Tibial artery (tissue), 4 donors: ENCODE results near the gene PROSER2.

Source experiments
- DNase-seq, 2 donors: peaks; one replicate each; pipeline ENCODE4 v3.0.0-alpha.2; 2019
- H3K27ac ChIP-seq, 2 donors: fragments of 200-600 bp; sonication (generic) in 1 of 2; 1 replicate in 1 of 2; 2 replicates in 1 of 2; pipeline ENCODE4 v1.5.1; 2018 to 2019; ENCODE audit warnings: mild to moderate bottlenecking in 1 of 2
- H3K27me3 ChIP-seq, 2 donors: fragments of 200-600 bp; sonication (generic) in 1 of 2; one replicate each; pipeline versions ENCODE4 v1.5.1 to v1.6.0; 2016 to 2019
- H3K36me3 ChIP-seq, 3 donors: fragments of 200-600 bp; sonication (generic) in 2 of 3; one replicate each; pipeline ENCODE4 v1.5.1; 2016 to 2019; ENCODE audit warnings: mild to moderate bottlenecking in 2 of 3
- H3K4me1 ChIP-seq, 4 donors: fragments of 200-600 bp; sonication (generic) in 2 of 4; 1 replicate in 3 of 4; 2 replicates in 1 of 4; pipeline ENCODE4 v1.5.1; 2016 to 2019
- H3K4me3 ChIP-seq, 2 donors: fragments of 200-600 bp; sonication (generic) in 1 of 2; 1 replicate in 1 of 2; 2 replicates in 1 of 2; pipeline ENCODE4 v1.5.1; 2018 to 2019; ENCODE audit warnings: mild to moderate bottlenecking in 2 of 2
- H3K9me3 ChIP-seq, 3 donors: fragments of 200-600 bp; sonication (generic) in 1 of 3; one replicate each; pipeline ENCODE4 v1.5.1; 2016 to 2019
- intact Hi-C: fragments of 100-400 bp; cut with DNase I; formaldehyde crosslinking; loops from one replicate; pipeline ENCODE4 v1.15.0; 2023; ENCODE audit warnings: low total_unique reads
- TF ChIP-seq, protein P1 (sequence below), 2 experiments: fragments of 200-600 bp in 1 of 2; fragments of 450-650 bp in 1 of 2; IDR thresholded peaks; one replicate each; pipeline ENCODE4 v1.5.1; 2017 to 2019; ENCODE audit warnings: antibody characterized with exemption in 2 of 2, mild to moderate bottlenecking in 1 of 2, moderate library complexity in 1 of 2

The PROSER2 gene

GRCh38 chr10:11797847-11798633, 25.1 kb upstream of the PROSER2 start:
- Histone ChIP-seq H3K9me3 (no peaks in the 10 kb centered on the region), H3K27ac (no peak overlapping the region), H3K27me3 (no peaks in the 10 kb centered on the region), H3K4me3 (no peak overlapping the region), H3K36me3 (no peaks in the 10 kb centered on the region), H3K4me1 (no peaks in the 10 kb centered on the region)
- DNase-seq: no peak
- TF ChIP-seq, protein P1, sequence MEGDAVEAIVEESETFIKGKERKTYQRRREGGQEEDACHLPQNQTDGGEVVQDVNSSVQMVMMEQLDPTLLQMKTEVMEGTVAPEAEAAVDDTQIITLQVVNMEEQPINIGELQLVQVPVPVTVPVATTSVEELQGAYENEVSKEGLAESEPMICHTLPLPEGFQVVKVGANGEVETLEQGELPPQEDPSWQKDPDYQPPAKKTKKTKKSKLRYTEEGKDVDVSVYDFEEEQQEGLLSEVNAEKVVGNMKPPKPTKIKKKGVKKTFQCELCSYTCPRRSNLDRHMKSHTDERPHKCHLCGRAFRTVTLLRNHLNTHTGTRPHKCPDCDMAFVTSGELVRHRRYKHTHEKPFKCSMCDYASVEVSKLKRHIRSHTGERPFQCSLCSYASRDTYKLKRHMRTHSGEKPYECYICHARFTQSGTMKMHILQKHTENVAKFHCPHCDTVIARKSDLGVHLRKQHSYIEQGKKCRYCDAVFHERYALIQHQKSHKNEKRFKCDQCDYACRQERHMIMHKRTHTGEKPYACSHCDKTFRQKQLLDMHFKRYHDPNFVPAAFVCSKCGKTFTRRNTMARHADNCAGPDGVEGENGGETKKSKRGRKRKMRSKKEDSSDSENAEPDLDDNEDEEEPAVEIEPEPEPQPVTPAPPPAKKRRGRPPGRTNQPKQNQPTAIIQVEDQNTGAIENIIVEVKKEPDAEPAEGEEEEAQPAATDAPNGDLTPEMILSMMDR (IDR thresholded peaks at IDR 0.05): no peak
- intact Hi-C loops: no loop called here

DNA sequence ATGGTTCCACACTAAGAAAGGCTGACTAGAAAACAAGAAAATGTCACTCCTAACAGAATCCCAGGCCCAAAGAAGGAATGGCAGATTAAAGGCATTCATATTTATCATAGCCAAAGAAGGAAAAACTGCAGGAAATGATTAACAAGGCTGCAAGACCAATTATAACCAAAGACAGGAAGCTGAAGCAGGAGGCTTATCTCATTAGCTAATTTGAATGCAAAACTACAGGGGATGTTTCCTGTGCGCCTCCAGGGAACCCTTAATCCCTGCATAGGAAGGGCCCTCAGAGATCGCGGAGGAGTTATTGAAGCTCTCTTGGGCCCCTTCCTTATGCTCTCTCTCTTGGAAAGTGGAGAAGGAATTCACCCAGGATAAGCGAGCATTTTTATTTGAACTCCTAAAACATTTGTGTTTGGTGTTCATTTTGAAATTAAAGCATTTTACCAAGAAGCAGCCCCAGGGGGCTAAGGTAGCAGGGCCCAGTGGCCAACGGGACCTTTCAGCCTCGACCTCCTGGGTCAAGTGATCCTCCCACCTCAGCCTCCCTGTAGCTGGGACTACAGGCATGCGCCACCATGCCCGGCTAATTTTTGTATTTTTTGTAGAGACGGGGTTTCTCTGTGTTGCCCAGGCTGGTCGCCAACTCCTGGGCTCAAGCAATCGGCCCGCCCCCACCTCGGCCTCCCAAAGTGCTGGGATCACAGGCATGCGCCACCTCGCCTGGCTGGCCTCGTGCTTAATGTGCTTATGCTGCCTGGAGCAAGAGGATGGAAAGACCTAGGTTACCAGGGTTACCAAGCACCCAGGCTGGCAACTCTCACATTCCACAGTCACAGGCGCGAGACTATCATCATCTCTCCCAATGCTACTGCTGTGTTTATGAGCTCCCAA, 24.1 kb upstream of the PROSER2 start:
- no peaks in the 10 kb centered on the region for H3K9me3 ChIP-seq
- H3K27me3 ChIP-seq: no peaks in the 10 kb centered on the region
- no peaks in the 10 kb centered on the region for H3K4me1 ChIP-seq
- H3K36me3 ChIP-seq: no peaks in the 10 kb centered on the region
- intact Hi-C loops: no loop called here
- DNase-seq: no peak
- H3K4me3 ChIP-seq: no peak overlapping the region
- no peak overlapping the region for H3K27ac ChIP-seq
- TF ChIP-seq, protein P1 (IDR thresholded peaks at IDR 0.05): no peak

DNA sequence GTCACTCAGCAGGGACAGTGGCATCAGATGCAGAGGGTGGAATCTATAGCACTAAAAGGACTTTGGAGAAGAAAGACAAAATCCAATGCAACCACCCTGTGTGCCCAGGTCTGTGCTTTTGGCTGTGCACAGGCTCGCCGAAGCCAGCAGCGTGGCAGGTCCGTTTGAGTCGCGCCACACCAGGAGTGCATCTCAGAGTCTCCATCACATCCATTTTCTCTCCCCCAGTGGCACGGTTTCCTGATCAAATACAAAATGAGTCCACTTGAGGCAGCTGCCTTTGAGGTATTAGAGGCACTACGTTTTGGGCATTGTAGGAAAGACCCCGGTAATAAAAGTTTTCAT, 23.4 kb upstream of the PROSER2 start:
- TF ChIP-seq, protein P1 (IDR thresholded peaks at IDR 0.05): no peak
- no peaks in the 10 kb centered on the region for H3K9me3 ChIP-seq
- H3K4me3 ChIP-seq: no peak overlapping the region
- no peak overlapping the region for H3K27ac ChIP-seq
- H3K36me3 ChIP-seq: no peaks in the 10 kb centered on the region
- intact Hi-C loops: no loop called here
- DNase-seq: no peak
- no peaks in the 10 kb centered on the region for H3K4me1 ChIP-seq
- no peaks in the 10 kb centered on the region for H3K27me3 ChIP-seq

DNA sequence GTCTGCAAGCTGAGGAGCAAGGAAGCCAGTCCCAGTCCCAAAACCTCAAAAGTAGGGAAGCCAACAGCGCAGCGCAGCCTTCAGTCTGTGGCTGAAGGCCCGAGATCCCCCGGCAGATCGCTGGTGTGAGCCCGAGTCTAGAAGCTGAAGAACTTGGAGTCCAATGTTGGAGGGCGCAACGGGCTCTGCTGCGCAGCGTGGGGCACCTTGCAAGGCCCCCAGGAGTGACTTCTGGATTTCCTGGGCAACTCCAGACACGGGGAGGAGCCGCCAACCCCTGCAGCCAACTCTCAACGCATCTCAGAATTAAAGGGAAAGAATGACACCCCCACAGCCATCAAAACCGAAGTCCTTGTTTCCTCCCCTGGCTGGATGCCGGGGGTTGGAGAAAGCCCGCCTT, 18.8 kb upstream of the PROSER2 start:
- no peak for DNase-seq
- Histone ChIP-seq H3K4me3 (no peak overlapping the region), H3K27ac (no peak overlapping the region), H3K4me1 (no peaks in the 10 kb centered on the region), H3K9me3 (no peaks in the 10 kb centered on the region), H3K27me3 (peaks cover 0 to 2% of the 10 kb centered on the region in 2 donors), H3K36me3 (no peaks in the 10 kb centered on the region)
- TF ChIP-seq, protein P1 (IDR thresholded peaks at IDR 0.05): no peak
- intact Hi-C loops: no loop called here

DNA sequence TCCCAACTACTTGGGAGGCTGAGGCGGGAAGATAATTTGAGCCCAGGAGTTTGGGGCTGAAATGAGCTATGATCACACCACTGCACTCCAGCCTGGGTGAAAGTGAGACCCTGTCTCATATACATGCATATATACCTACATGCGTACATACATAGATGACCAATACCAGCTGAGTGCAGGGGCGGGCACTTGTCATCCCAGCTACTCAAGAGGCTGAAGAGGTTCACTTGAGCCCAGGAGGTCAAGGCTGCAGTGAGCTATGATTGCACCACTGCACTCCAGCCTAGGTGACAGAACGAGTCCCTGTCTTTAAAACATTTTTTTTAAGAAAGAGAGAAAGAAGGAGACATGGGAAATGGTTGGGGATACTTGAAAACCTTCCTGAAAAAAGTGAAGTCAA, 17.4 kb upstream of the PROSER2 start:
- TF ChIP-seq, protein P1 (IDR thresholded peaks at IDR 0.05): no peak
- intact Hi-C loops: no loop called here
- H3K9me3 ChIP-seq: no peaks in the 10 kb centered on the region

More for the DNA sequence above, 17.4 kb upstream of the PROSER2 start:
- no peak for DNase-seq
- H3K4me3 ChIP-seq: no peak overlapping the region
- H3K27ac ChIP-seq: no peak overlapping the region
- H3K36me3 ChIP-seq: no peaks in the 10 kb centered on the region
- no peaks in the 10 kb centered on the region for H3K4me1 ChIP-seq
- peaks cover 0 to 7% of the 10 kb centered on the region in 2 donors for H3K27me3 ChIP-seq
